Islet precursor cell (in vitro differentiated cells): ENCODE data around the gene ITGA2B.
A peak's percentile ranks its signal among the peaks of the same experiment; 100 is the strongest.
"Not testable (repeated sequence)": the region's sequence is repeated elsewhere in the genome, so short reads cannot be mapped to it uniquely, and the experiment has no call there.

ENCODE experiments used
- DNase-seq: peaks from one replicate; pipeline ENCODE4 v3.0.0-alpha.2; 2018

The ITGA2B gene

DNA sequence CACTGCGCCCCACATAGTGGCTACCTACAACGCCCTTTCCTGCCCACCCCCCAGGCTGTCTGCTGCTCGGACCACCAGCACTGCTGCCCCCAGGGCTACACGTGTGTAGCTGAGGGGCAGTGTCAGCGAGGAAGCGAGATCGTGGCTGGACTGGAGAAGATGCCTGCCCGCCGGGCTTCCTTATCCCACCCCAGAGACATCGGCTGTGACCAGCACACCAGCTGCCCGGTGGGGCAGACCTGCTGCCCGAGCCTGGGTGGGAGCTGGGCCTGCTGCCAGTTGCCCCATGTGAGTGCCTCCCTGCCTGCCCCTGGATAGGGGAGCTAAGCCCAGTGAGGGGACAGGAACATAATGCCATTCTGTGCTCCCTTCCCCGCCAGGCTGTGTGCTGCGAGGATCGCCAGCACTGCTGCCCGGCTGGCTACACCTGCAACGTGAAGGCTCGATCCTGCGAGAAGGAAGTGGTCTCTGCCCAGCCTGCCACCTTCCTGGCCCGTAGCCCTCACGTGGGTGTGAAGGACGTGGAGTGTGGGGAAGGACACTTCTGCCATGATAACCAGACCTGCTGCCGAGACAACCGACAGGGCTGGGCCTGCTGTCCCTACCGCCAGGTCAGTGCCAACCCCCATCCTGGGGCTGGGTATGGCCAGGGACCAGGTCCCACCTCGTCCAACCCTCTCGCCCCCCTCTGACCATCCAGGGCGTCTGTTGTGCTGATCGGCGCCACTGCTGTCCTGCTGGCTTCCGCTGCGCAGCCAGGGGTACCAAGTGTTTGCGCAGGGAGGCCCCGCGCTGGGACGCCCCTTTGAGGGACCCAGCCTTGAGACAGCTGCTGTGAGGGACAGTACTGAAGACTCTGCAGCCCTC lies 37.3 kb downstream of the ITGA2B start:
- DNase-seq, result no peak

DNA sequence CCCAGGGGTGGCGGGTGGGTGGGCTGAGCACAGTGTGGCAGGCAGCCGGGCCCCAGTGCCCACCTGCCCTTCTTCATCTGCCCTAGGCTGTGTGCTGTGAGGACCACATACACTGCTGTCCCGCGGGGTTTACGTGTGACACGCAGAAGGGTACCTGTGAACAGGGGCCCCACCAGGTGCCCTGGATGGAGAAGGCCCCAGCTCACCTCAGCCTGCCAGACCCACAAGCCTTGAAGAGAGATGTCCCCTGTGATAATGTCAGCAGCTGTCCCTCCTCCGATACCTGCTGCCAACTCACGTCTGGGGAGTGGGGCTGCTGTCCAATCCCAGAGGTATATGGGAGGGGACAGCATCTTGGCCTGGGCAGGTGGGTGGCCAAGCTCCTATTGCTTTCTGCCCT lies 38.0 kb downstream of the ITGA2B start:
- no peak for DNase-seq

DNA sequence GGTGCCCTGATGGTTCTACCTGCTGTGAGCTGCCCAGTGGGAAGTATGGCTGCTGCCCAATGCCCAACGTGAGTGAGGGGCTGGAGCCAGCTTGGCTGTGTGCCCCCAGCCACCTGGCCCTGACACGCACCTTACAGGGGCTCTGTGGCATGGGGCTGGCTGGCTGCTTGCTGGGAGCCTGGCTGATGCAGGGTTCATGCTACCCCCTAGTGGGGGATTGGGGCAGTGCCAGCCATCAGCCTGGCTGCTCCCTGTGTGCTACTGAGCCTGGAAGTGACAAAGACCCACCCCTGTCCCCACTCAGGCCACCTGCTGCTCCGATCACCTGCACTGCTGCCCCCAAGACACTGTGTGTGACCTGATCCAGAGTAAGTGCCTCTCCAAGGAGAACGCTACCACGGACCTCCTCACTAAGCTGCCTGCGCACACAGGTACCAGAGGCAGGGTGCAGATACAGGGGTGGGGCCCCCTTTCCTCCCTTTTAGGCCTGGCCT lies 38.7 kb downstream of the ITGA2B start:
- DNase-seq, result peak; percentile 93

DNA sequence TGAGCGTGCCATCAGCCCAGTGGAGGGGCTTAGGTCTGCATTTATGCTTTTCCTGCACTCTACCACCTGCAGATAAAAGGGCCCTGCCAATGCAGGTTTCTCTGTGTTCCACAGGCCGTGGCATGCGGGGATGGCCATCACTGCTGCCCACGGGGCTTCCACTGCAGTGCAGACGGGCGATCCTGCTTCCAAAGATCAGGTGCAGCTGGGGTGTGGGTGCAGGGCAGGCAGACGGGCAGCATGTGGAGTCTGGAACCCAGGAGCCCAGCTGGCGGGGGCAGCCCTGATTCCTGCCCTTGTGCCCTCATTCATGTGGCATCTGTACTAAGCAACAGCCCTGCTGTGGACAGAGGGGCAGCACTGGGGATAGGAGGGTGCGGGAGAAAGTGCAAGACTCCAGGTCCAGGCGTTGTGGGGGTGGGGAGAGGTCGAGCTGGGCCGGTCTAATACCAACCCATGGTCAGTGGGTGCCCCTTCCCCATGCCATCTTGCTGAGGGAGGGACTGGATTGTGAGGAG lies 39.8 kb downstream of the ITGA2B start:
- DNase-seq, result no peak

DNA sequence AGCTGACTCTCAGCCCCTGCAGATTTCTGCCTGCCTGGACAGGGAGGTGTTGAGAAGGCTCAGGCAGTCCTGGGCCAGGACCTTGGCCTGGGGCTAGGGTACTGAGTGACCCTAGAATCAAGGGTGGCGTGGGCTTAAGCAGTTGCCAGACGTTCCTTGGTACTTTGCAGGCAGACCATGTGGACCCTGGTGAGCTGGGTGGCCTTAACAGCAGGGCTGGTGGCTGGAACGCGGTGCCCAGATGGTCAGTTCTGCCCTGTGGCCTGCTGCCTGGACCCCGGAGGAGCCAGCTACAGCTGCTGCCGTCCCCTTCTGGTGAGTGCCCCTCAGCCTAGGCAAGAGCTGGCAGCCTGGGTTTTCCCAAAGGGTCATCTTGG lies 40.5 kb downstream of the ITGA2B start:
- DNase-seq, result no peak

DNA sequence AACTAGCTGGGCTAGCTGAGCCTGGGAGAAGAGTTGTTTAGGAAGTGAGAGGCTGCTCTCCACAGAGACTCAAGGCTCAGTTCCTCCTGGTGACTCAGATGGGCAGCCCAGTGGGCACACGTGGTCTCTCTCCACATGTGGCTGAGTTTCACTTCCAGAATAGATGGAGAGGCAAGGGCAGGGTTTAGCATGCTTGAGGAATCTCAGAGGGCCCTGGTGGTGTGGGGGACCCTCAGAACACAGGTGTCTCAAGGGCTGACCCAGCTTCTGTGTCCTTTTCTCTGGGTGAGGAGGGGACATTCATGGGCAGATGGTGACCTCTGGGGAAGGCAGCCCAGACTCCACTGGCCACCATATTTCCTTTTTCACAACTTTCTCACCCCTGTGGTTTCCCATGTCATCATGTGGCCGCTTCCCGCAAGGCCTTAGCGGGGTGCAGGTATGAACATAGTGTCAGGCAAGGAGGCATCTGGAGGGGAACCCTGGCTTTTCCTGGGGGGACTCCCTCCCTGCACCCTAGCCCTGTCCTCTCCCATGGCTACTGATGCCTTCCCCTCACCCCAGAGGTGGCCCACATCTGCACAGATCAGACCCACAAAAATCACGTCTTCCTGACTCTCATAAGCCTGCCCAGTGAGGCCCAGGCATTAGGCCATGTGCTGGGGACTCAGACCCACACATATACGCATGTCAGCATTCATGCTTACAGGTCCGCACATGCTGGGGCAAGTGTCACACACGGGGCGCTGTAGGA lies 41.0 kb downstream of the ITGA2B start:
- DNase-seq, result no peak

DNA sequence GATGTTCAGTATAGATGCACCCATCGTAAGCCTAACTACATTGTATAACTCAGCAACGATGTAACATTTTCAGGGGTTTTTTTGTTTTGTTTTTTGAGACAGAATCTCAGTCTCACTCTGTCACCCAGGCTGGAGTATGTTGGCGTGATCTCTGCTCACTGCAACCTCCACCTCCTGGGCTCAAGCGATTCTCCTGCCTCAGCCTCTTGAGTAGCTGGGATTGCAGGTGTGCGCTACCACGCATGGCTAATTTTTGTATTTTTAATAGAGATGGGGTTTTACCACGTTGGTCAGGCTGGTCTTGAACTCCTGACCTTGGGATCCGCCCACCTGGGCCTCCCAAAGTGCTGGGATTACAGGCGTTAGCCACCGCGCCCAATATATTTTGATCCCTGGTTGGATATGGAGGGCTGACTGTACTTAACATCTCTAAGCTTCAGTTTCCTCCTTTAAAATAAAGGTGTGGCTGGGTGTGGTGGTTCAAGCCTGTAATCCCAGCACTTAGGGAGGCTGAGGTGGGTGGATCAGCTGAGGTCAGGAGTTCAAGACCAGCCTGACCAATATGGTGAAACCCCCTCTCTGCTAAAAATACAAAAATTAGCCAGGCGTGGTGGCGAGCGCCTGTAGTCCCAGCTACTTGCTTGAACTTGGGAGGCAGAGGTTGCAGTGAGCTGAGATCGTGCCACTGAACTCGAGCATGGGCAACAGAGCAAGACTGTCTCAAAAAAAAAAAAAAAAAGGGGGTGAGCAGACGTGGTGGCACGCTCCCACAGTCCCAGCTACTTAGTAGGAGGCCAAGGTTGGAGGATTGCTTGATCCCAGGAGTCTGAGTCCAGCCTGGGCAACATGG lies 42.0 kb downstream of the ITGA2B start:
- not testable (repeated sequence) for DNase-seq

DNA sequence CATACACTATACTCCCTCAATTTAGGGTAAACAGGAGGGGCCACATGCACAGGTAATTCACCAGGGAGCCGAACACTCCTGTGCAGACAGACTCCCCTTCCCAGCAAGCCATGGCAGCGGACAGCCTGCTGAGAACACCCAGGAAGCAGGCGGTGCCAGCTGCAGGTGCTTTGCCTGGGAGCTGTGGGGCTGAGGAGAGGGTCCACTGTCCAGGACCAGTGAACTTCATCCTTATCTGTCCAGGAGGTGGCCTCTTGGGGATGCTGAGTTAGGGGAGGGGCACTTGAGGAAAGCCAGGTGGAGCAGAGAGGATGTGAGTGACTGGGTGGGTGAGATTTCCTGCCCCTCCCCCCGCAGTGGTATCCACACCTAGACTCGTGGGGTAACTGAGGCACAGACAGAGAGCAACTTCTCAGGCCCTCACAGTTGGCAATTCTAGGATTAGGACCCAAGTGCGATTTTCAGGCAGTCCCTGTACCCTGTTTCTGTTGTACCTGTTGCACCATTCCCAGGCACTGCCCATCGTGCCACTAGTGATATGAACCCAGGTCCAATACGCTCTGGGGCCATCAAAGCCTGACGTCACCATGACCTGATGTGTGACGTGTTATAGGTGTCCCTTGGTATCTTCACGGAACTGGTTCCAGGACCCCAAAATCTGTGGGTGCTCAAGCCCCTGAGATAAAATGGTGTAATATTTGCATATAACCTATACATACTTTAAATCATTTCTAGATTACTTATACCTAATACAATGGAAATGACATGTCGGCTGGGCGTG lies 43.2 kb downstream of the ITGA2B start:
- peak; percentile 43 for DNase-seq

DNA sequence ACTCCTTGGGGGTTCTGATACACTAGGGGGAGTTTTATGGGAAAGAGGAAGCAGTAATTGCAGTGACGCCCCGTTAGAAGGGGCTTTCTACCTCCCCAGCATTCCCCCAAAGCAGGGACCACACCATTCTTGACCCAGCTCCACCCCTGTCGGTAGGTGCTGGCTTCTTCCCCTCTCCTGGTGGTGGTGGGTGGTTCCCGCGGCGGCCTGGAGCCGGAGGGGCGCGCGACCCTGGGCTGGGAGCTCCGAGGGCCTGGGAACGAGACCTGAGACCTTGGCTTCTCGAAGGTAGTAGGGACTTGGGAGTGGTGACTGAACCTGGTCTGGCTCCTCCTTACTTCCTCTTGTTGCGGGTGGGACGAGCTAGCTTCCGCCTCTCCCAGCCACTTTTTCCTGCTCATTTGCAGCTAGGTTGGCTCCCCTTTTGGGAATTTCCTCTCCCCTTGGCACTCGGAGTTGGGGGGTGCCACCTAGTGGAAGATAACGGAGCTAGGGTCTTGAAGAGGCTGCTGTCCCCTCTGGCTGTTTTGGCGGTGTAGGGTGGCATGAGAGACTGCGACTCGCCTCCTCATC lies 43.9 kb downstream of the ITGA2B start:
- peak; percentile 85 for DNase-seq

DNA sequence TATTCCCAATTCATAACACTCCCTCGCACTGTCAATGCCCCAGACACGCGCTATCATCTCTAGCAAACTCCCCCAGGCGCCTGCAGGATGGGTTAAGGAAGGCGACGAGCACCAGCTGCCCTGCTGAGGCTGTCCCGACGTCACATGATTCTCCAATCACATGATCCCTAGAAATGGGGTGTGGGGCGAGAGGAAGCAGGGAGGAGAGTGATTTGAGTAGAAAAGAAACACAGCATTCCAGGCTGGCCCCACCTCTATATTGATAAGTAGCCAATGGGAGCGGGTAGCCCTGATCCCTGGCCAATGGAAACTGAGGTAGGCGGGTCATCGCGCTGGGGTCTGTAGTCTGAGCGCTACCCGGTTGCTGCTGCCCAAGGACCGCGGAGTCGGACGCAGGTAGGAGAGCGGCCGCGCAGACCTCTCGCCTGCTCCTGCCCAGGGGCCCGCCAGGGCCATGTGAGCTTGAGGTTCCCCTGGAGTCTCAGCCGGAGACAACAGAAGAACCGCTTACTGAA lies 44.5 kb downstream of the ITGA2B start, which contains the start of gene GRN:
Gene GRN (plus strand): TSS at position 364 of the 515 bp plus-strand sequence. CDS start 3,863 bp downstream, outside the sequence.
- peak; percentile 100 for DNase-seq

DNA sequence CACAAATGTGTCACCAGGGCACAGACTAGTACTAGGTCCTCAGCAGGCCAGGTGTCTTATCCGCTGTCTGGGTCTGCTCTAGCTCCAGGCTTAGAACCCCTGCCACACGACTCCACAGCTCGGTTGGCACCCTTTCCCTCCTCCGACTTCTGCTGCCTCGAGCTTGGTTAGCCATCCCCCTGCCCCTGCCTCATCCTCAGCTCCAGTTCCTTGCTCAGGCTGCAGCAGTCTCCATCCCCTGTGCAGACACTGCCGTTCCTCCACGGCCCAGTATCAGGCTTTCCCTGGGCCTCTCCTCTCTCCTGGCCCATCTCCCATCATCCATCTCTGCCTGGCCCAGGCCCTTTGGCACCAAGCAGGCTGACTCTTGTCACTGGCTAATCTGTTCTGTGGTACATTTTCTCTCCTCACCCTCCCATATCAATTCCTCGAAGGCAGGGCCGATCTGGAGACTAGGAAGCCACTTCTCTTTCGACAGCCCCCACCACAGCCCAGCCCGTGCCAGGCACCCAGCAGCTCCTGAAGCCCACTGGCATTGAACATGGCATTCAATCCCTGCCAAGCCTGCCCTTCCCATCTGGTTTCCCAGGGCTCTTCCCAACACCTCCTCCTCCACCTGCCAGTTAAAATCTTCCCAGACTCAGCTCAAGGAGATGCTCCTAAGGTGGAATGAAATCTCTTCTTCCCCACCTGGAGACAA lies 45.8 kb downstream of the ITGA2B start:
- no peak for DNase-seq

DNA sequence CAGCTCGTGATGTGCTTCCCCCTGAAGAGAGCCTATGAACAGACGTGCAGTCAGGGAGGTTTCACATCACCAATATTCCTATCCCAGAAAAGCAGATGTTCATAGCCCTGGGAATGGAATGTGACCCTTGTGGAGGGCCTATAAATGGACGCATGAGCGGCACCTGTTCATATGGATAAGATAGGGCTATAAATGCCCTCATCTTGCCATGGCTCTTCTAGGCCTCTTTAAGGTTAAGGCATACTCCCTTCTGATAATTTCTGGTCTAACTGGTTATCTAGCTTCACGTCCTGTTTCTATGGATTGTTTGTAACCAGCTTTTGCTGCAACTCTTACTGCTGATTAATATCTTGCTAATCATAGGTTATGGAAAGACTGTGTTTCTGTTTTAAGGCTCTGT lies 48.9 kb downstream of the ITGA2B start:
- DNase-seq, result not testable (repeated sequence)

DNA sequence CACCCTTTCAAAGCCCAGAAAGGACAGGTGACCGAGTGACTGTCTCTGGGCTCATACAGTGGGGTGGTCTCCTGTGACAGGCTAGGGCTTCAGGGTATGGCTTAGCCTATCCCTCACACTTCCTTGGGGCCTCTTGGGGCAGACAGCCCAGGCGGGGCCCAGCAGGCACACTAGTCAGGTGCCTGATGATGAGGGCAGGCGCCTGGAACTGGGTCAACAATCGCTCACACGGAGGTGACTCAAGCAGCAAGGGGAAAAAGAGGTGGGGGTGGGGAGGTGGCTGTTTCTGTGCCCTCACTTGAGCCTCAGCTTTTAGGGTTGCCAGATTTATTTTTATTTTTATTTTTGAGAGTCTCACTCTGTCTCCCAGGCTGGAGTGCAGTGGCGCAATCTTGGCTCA lies 50.7 kb downstream of the ITGA2B start:
- DNase-seq, result no peak

DNA sequence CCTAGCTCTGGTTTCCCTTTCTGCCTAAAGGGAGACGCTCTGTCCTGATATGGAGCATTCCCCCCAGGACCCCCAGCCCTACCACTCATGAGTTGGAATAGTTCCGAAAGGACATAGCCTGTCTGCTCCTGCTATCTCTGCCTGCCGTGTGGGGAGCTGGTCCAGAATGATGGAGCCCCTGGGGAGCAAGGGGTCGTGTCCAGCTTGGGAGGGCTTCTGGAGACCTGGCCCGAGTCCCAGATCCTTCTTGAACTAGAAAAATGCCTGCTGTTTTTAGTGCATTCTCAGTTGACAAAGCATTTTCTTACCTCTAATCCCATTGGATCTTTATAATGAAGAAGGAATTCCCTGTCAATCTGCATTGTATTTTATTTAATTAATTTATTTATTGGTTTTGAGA lies 53.5 kb downstream of the ITGA2B start:
- no peak for DNase-seq

DNA sequence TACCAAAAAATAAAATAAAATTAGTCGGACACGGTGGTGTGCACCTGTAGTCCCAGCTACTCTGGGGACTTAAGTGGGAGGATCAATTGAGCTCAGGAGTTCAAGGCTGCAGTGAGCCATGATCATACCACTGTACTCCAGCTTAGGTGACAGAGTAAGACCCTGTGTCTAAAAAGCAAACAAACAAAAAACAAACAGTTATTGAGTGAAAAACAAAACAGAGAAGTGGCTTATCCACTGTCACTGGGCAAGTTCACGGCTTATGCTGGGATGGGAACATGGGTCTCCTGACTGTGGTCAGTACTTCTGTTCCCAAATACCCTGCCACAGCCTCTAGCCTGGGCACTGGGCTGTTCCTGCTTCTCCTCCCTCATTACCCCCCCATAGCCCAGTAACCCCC lies 53.9 kb downstream of the ITGA2B start:
- DNase-seq, result no peak

DNA sequence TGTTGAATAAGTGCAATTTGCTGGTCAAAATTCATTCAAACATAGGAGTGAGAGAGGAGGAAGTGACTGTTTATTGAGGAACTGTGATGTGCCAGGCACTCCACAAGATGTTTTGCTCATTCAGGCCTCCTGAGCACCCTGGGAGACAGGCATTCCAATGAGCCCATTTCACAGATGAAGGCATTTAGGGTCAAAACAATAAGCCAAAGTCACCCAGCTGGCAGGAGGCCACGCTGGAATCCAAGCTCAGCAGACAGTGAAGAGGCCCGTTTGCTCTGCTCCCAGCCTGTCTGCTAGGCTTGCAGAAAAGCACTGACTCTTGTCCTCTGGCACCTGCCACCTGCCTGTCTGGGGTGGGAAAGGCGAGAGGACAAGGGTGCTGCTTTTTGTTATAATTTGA lies 54.7 kb downstream of the ITGA2B start:
- DNase-seq, result no peak

DNA sequence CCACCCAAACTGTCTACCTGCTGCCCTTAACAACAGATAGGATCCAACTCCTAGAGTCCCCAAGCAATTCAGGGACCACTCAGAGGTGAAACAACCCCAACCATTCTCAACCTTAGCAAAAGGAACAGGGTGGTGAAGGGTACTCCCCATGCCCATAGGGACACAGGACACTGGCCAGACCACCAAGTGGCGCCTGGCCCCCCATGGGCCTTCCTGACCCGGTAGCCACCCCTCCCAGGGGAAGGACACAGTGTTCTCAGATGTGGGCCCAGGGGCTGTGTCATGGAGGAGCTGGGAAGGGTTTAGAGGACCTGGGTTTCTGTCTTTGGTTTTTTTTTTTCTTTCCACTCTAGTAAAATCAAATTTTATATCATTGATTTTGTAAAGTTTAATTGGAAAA lies 55.1 kb downstream of the ITGA2B start:
- DNase-seq, result no peak

DNA sequence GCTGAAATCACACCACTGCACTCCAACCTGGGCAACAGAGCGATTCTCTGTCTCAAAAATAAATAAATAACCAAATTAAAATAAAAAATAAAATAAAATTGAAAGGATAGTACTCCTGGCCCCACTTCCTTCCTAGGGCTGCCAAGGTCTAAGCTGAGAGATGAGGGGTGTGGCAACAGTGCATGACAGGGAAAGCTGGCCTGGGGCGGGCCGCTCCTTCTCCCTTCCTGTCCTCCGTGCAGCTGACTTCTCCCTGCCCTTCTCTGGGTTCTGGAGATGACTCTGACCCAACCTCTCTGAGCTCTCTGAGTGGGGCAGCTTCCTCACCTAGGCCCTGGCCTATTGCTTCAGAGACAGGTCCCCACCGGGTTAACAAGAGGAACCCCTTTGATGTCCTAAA lies 56.1 kb downstream of the ITGA2B start:
- no peak for DNase-seq

DNA sequence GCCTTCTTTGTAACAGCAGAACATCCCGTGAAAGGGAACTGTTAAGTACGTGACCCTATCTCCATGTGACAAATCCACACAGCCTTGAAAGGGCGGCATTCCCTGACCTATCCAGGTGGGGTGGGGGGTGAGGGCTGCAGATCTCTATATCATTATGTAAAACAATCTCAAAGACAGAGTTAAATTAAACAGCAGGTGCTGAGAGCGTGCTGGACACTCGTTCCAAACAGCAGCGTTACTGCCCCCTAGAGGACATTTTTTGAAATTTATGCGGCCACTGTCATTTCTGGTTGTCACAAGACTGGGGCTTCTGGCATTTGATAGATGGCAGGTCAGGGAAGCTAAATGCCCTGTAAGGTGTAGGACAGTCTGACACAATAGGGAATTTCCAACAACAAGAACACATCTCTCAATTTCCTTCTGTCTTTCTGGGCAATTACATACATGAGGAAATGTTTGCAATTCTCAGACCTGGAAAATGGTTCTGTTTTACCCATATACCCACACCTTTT lies 58.1 kb downstream of the ITGA2B start:
- peak; percentile 91 for DNase-seq

DNA sequence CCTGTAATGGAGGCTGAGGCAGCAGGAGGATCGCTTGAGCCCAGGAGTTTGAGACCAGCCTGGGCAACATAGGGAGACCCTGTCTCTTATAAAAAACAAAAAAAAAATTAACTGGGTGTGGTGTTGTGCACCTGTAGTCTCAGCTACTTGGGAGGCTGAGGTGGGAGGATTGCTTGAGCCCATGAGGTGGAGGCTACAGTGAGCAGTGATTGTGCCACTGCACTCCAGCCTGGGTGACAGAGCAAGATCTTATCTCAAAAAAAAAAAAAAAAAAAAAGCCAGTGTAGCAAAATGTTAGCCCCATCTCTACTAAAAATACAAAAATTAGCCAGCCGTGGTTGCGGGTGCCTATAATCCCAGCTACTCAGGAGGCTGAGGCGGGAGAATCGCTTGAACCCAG lies 59.2 kb downstream of the ITGA2B start:
- not testable (repeated sequence) for DNase-seq
